Natural killer cell treated with Interleukin-12 subunit alpha and Interleukin-12 subunit beta and Interleukin-15 and Interleukin-18, amount 100 ng/mL, for 72 hours (primary cell): ENCODE measurements around the gene TTC38. TPM values are rescaled to one million over a fixed set of nuclear protein-coding genes. Genes with fewer than 3 reads are reported as not detected.
A peak's percentile ranks its signal among the peaks of the same experiment; 100 is the strongest.
"Not testable (repeated sequence)": the region's sequence is repeated elsewhere in the genome, so short reads cannot be mapped to it uniquely, and the experiment has no call there.

Experiments
- ATAC-seq, 2 donors: fragments of 150-1000 bp; cut with Tn5 transposase in 1 of 2; sonication (Bioruptor Pico), chemical (Tn5 transposase) in 1 of 2; 2 replicates each; pipeline ENCODE4 v1.10.0; 2021
- DNase-seq: peaks from one replicate; pipeline ENCODE4 v3.0.0; 2022; ENCODE audit warnings: low spot score
- H3K27ac Mint-ChIP-seq, 2 donors: 1 replicate in 1 of 2; 2 replicates in 1 of 2; pipeline ENCODE4 v1.8.0; 2022; ENCODE audit warnings: mixed read lengths in 2 of 2, mild to moderate bottlenecking in 1 of 2, moderate library complexity in 1 of 2
- H3K27me3 Mint-ChIP-seq, 2 donors: 1 replicate in 1 of 2; 2 replicates in 1 of 2; pipeline ENCODE4 v1.8.0; 2022; ENCODE audit warnings: mixed read lengths in 2 of 2
- H3K36me3 Mint-ChIP-seq: one replicate; pipeline ENCODE4 v1.8.0; 2022; ENCODE audit warnings: mixed read lengths
- H3K4me1 Mint-ChIP-seq, 2 donors: 1 replicate in 1 of 2; 2 replicates in 1 of 2; pipeline ENCODE4 v1.8.0; 2022; ENCODE audit warnings: low read depth in 2 of 2, mixed read lengths in 2 of 2, mild to moderate bottlenecking in 1 of 2
- H3K4me3 Mint-ChIP-seq: one replicate; pipeline ENCODE4 v1.8.0; 2022; ENCODE audit warnings: mixed read lengths
- H3K9me3 Mint-ChIP-seq: 2 replicates; pipeline ENCODE4 v1.8.0; 2022; ENCODE audit warnings: mixed read lengths
- total RNA-seq, 2 donors: library from RNA; stranded (reverse); gene quantifications; one replicate each; pipeline ENCODE4 v1.2.3, GENCODE V29; 2022

The TTC38 gene
- total RNA-seq, 2 donors from 2014 or later: 63.7 to 64.2 TPM

DNA sequence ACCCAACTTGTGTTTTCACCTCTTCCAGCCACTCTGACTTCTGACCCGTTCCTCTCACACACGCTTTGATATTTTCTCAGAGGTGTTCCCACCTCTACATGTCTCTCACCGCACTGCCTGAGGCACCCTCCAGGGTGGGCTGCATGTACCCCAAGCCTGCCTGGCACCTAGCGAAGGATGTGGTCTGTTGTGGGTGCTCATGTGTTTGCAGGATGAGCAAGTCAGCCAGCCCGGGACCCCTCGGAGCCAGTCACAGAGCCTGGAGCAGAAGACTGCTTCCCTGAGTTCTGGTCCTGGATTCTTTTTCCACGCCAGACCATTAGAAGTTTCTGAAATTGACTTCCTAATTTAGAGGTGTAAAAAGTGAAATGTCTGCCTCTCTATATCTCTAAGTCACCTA, 32.7 kb downstream of the TTC38 start:
- Mint-ChIP-seq H3K27me3 (no peaks in the 10 kb centered on the region), H3K27ac (no peak overlapping the region), H3K4me1 (peaks cover 28 to 39% of the 10 kb centered on the region in 2 donors), H3K4me3 (peak overlapping the region; percentile 16), H3K36me3 (peaks cover 22% of the 10 kb centered on the region), H3K9me3 (no peaks in the 10 kb centered on the region)
- no peak for ATAC-seq
- DNase-seq: no peak

DNA sequence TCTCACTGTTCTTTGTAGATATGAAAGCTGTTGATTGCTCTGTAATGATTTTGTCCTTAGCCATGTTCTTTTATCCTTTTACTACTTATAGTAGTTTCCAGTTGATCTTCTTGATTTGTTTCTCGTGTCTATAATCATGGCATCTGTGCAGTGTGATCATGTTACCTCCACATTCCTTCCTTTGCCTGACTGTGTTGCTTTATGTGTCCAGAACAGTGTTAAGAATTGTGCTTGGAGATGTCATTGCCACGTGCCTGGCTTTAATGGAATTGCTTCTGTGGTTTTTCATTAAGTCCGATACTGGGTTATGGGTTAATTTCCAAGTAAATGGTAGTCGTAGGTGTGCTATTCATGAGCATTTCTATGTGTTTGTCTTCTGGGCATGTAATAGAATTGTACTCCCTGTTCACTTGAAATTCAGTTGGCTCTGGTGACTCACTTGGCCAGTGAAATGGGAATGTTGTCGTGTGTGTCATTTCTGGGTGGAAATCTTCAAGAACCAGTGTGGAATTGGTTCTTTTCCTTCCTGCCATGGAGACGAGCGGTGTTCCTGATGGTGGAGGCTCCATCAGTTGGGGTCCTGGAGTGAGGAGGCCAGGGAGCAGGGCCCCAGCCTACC, 35.6 kb downstream of the TTC38 start:
- no peaks in the 10 kb centered on the region for H3K27me3 Mint-ChIP-seq
- ATAC-seq: no peak
- no peak overlapping the region for H3K4me3 Mint-ChIP-seq
- peaks cover 12 to 20% of the 10 kb centered on the region in 2 donors for H3K4me1 Mint-ChIP-seq
- no peak for DNase-seq
- no peaks in the 10 kb centered on the region for H3K9me3 Mint-ChIP-seq
- H3K36me3 Mint-ChIP-seq: peaks cover 16% of the 10 kb centered on the region
- no peak overlapping the region for H3K27ac Mint-ChIP-seq

DNA sequence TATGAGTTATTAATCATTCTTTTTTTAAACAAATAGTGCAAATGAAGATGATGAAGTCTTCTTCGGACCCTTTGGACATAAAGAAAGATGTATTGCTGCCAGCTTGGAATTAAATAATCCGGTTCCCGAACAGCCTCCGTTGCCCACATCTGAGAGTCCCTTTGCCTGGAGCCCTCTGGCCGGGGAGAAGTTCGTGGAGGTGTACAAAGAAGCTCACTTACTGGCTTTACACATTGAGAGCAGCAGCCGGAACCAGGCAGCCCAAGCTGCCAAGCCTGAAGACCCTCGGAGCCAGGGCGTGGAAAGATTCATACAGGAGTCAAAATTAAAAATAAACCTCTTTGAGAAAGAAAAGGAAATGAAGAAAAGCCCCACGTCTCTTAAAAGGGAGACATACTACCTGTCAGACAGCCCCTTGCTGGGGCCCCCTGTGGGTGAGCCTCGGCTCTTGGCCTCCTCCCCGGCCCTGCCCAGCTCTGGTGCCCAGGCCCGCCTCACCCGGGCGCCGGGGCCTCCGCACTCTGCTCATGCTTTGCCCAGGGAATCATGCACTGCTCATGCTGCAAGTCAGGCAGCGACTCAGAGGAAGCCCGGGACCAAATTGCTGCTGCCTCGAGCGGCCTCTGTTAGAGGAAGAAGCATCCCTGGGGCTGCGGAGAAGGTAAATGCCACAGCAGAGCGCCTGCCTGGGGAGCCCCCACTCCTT, 40.6 kb downstream of the TTC38 start:
- Mint-ChIP-seq H3K36me3 (peaks cover 6% of the 10 kb centered on the region), H3K4me1 (peaks cover under 1 to 8% of the 10 kb centered on the region in 2 donors), H3K27me3 (no peaks in the 10 kb centered on the region), H3K27ac (no peak overlapping the region), H3K4me3 (no peak overlapping the region), H3K9me3 (no peaks in the 10 kb centered on the region)
- ATAC-seq: no peak
- no peak for DNase-seq

DNA sequence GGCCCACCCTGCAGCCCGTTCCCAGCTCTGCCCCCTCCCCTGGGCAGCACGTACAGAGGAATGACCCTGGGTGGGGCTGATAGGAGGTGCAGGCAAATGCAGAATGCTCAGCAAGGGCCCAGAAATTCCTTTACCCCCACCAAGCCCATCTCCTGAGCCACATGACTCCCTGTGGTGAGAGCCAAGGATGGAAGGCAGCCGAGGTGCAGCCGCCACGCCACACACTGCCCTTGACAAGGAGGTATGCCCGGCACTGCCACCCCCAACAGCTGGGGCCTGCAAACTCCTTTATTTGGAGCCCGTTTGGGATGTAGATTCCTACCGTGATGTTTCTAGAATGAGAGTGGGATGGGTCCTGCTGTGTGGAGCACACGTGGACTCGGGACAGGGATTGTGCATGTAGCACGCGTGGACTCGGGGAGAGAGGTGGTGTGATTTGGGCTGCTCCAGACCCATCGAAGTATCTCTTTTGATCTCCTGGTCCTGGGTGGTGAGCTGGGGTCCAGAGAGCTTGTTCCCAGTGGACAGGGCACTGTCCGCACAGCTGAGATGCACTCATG, 41.8 kb downstream of the TTC38 start:
- H3K27me3 Mint-ChIP-seq: no peaks in the 10 kb centered on the region
- H3K4me1 Mint-ChIP-seq: peaks cover 0 to 5% of the 10 kb centered on the region in 2 donors
- DNase-seq: no peak
- H3K27ac Mint-ChIP-seq: no peak overlapping the region
- H3K4me3 Mint-ChIP-seq: no peak overlapping the region
- peaks cover 6% of the 10 kb centered on the region for H3K36me3 Mint-ChIP-seq
- no peak for ATAC-seq
- no peaks in the 10 kb centered on the region for H3K9me3 Mint-ChIP-seq

DNA sequence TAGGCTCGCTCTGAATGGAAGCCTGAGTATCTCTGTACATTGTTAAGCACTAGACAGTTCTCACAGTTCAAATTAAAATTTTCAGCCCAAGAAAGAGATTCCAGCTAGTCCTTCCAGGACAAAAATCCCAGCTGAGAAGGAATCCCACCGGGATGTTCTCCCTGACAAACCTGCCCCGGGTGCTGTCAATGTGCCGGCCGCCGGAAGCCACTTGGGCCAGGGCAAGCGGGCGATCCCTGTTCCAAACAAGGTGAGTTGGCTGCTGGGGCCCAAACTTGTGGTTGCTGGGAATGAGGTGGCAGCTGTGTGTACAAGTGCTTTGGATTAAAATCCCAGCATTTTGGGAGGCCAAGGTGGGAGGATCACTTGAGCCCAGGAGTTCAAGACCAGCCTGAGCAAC, 44.2 kb downstream of the TTC38 start:
- Mint-ChIP-seq H3K27me3 (no peaks in the 10 kb centered on the region), H3K4me1 (peaks cover 0 to 5% of the 10 kb centered on the region in 2 donors), H3K27ac (no peak overlapping the region), H3K9me3 (no peaks in the 10 kb centered on the region), H3K36me3 (peaks cover 6% of the 10 kb centered on the region), H3K4me3 (no peak overlapping the region)
- no peak for DNase-seq
- ATAC-seq: no peak

DNA sequence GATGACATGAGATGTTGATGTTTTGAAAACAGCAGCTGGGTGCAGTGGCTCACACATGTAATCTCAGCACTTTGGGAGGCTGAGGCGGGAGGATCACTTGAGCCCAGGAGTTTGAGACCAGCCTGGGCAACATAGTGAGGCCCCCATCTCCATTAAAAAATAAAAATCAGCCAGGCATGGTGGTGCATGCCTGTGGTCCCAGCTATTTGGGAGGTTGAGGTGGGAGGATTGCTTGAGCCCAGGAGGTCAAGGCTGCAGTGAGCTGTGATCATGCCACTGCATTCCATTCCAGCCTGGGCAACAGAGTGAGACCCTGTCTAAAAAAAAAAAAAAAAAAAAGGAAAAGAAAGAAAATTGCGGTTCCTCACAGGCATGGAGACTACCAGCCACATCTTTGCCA, 45.0 kb downstream of the TTC38 start:
- not testable (repeated sequence) for DNase-seq, H3K27ac Mint-ChIP-seq, ATAC-seq, H3K4me3 Mint-ChIP-seq, H3K9me3 Mint-ChIP-seq, H3K4me1 Mint-ChIP-seq, H3K27me3 Mint-ChIP-seq
- H3K36me3 Mint-ChIP-seq: peaks cover 12% of the 10 kb centered on the region

DNA sequence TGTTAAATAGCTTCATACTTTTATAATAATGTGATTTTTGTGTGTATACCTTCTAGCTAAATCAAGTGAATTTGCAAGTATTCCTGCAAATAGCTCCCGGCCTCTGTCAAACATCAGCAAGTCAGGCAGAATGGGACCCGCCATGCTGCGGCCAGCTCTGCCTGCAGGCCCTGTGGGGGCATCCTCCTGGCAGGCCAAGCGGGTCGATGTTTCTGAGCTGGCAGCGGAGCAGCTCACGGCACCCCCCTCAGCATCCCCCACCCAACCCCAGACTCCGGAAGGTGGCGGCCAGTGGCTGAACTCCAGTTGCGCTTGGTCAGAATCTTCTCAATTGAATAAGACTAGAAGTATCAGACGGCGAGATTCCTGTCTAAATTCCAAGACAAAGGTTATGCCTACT, 48.2 kb downstream of the TTC38 start:
- Mint-ChIP-seq H3K4me1 (no peaks in the 10 kb centered on the region), H3K27ac (no peak overlapping the region), H3K27me3 (no peaks in the 10 kb centered on the region), H3K4me3 (no peak overlapping the region), H3K9me3 (no peaks in the 10 kb centered on the region), H3K36me3 (peaks cover 8% of the 10 kb centered on the region)
- ATAC-seq (no peak), DNase-seq (no peak)

DNA sequence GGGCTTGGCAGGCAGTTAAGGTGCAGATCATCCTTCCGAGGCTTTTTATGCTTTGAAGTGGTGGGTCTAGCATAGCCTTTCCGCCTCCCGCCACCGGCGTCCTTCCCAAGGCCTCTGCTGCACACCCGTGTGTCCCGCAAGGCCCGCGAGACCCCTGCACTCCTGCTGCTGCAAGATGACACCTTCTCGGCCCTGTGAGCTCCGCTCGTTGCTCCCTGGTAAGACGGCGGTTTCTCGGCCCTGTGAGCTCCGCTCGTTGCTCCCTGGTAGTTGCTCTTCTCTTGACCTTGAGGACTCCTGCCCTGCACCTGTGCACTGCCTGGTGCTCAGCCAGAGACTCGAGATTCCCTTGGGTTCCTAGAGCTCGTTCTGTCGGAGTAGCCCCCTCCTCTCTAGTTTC, 49.8 kb downstream of the TTC38 start:
- peaks cover 8% of the 10 kb centered on the region for H3K36me3 Mint-ChIP-seq
- no peaks in the 10 kb centered on the region for H3K9me3 Mint-ChIP-seq
- no peak overlapping the region for H3K27ac Mint-ChIP-seq

DNA sequence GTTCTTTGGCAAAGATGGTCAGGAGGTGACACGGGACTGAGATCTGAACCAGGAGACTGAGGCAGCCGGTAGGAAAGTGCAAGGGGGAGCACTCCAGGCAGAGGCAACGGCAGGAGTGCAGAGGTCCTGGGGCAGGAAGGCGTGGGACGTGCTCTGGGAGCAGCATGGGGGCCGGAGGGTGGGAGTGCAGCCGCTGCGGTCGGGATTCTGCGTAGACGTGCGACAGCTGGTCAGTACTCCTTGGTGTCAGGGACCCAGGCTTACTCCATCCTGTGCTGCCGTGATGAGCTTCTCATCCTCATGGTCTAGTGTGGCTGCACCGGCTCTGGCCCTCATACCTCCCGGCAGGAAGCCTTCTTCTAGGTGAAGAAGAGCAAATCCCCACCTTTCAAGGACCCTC, 50.8 kb downstream of the TTC38 start:
- H3K9me3 Mint-ChIP-seq: no peaks in the 10 kb centered on the region
- no peak overlapping the region for H3K4me3 Mint-ChIP-seq
- no peak for DNase-seq
- no peaks in the 10 kb centered on the region for H3K27me3 Mint-ChIP-seq
- H3K36me3 Mint-ChIP-seq: peaks cover 8% of the 10 kb centered on the region
- H3K27ac Mint-ChIP-seq: no peak overlapping the region
- H3K4me1 Mint-ChIP-seq: no peaks in the 10 kb centered on the region
- no peak for ATAC-seq

More for the DNA sequence above, 49.8 kb downstream of the TTC38 start:
- H3K4me1 Mint-ChIP-seq: no peaks in the 10 kb centered on the region
- no peak overlapping the region for H3K4me3 Mint-ChIP-seq
- DNase-seq (no peak), ATAC-seq (no peak)
- H3K27me3 Mint-ChIP-seq: no peaks in the 10 kb centered on the region

DNA sequence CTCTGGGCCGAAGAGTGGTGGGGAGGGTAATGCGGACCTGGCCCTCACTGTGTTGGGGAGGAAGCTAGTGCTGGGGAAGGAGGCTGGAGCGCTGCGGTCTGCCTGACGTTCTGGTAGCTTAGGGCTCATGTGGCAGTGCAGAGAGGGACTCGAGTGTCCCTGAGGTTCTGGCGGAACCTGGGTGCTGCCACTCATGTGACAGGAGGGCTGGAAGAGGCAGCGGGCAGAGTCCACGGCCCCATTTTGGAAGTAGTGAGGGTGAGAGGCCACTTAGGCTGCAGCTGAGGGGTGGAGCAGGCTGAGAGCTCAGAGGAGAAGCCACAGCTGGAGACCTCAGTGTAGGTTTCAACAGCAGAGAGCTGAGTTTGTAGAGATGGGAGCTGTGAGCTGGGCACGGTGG, 51.5 kb downstream of the TTC38 start:
- ATAC-seq: no peak
- Mint-ChIP-seq H3K27me3 (no peaks in the 10 kb centered on the region), H3K4me3 (no peak overlapping the region), H3K4me1 (no peaks in the 10 kb centered on the region), H3K9me3 (no peaks in the 10 kb centered on the region), H3K27ac (no peak overlapping the region), H3K36me3 (peaks cover 8% of the 10 kb centered on the region)
- no peak for DNase-seq

DNA sequence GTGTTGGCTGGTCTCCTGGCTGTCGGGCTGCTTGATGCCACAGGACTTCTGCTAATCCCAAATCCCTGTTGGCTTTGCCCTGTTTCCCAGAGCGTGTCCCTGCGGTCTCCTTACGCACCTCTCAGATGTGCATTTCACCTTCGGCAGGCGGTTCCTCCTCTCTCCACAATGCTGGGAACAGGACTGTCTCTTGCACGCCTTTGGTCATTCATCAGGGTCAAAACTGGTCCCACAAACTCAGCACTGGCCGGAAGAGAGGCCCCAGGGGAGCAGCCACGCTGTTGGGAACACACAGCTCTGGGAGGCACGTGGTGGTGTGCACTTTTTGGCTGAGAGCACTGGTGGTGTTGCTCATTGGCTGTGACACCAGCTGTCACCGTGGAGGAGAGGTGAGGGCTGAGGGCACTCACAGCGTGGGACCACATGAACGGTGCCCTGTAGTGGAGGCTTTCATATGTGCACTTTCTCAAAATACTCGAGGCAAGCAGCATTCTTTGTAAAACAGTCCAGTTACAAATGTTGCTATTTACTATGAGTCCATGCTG, 52.4 kb downstream of the TTC38 start:
- H3K27me3 Mint-ChIP-seq: no peaks in the 10 kb centered on the region
- H3K27ac Mint-ChIP-seq: peak overlapping the region in 1 of 2 donors; percentile 31
- ATAC-seq: no peak
- no peak for DNase-seq
- H3K9me3 Mint-ChIP-seq: no peaks in the 10 kb centered on the region
- H3K4me1 Mint-ChIP-seq: no peaks in the 10 kb centered on the region
- H3K36me3 Mint-ChIP-seq: peaks cover 8% of the 10 kb centered on the region
- H3K4me3 Mint-ChIP-seq: no peak overlapping the region

DNA sequence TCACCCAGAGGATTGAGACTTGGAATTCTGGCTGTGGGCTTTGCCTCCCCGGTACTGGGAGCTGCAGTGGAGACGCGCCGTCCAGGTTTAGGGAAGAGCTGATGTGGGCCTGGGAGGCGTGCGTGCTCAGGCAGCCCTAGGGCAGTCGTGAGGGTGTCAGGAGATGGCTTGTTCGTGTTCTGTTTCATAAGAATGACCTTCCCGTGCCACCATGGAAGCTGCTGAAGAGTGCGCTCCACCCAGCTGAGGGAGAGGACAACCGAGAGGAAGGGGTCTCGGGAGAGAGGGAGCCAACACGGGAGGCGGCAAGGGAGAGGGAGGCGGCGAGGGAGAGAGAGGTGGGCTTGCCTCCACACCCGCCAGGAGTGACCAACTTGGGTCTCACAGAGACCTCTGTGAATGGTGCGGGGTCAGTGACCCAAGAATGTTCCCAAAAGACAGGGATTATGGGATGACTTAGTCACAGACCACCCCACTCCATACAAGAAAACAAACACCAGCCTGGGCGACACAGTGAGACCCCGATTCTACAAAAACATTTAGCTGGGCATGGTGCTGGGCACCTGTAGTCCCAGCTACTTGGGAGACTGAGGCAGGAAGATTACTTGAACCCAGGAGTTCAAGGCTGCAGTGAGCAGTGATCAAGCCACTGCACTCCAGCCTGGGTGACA, 53.0 kb downstream of the TTC38 start:
- Mint-ChIP-seq H3K27me3 (no peaks in the 10 kb centered on the region), H3K4me1 (no peaks in the 10 kb centered on the region), H3K9me3 (no peaks in the 10 kb centered on the region), H3K36me3 (peaks cover 8% of the 10 kb centered on the region), H3K4me3 (no peak overlapping the region), H3K27ac (no peak overlapping the region)
- no peak for ATAC-seq
- DNase-seq: no peak

DNA sequence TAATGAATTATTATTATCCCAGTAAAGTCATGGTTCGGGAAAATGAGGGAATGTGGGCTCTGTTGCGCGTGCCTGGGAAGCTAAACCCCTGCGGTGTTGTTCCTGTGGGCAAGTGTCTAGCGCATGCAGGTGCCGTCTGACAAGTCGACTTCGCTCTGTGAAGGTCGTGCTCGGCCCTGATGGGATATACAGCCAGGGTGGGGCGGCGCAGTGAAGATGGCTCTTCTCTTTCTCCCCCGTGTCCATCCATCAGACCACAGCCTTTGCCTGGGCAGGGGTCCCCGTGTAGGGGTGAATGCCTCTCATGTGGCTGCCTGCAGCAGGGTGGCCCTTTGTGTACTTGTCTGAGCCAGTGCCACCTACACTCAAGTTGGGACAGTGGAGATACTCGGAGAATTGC, 54.9 kb downstream of the TTC38 start:
- DNase-seq (no peak), ATAC-seq (no peak)
- Mint-ChIP-seq H3K36me3 (peaks cover 4% of the 10 kb centered on the region), H3K9me3 (no peaks in the 10 kb centered on the region), H3K27me3 (no peaks in the 10 kb centered on the region), H3K4me3 (no peak overlapping the region), H3K27ac (no peak overlapping the region), H3K4me1 (no peaks in the 10 kb centered on the region)

DNA sequence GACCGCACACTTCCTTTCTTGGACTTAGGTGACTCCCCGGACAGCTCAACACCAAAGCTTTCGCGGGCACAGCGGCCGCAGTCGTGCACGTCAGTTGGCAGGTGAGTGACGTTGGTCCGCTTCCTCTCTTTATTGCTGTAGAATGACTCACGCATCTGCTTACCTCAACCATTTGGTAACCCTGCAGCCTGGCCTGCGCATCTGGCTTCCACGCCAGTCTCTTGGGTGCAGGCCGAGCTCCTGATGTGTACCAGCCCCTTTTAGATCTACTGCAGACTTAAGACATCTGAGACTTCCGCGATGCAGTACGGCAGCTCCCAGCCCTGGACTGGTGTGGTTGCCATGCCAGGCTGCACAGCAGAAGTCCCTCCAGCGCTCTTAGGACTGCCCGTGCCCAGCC, 55.4 kb downstream of the TTC38 start:
- ATAC-seq (no peak), DNase-seq (no peak)
- Mint-ChIP-seq H3K27ac (no peak overlapping the region), H3K27me3 (no peaks in the 10 kb centered on the region), H3K36me3 (no peaks in the 10 kb centered on the region), H3K4me1 (no peaks in the 10 kb centered on the region), H3K4me3 (no peak overlapping the region), H3K9me3 (no peaks in the 10 kb centered on the region)
